ENCODE measurements around the gene NOL4L.
"Not testable (repeated sequence)": the region's sequence is repeated elsewhere in the genome, so short reads cannot be mapped to it uniquely, and the experiment has no call there.

Gene NOL4L

DNA sequence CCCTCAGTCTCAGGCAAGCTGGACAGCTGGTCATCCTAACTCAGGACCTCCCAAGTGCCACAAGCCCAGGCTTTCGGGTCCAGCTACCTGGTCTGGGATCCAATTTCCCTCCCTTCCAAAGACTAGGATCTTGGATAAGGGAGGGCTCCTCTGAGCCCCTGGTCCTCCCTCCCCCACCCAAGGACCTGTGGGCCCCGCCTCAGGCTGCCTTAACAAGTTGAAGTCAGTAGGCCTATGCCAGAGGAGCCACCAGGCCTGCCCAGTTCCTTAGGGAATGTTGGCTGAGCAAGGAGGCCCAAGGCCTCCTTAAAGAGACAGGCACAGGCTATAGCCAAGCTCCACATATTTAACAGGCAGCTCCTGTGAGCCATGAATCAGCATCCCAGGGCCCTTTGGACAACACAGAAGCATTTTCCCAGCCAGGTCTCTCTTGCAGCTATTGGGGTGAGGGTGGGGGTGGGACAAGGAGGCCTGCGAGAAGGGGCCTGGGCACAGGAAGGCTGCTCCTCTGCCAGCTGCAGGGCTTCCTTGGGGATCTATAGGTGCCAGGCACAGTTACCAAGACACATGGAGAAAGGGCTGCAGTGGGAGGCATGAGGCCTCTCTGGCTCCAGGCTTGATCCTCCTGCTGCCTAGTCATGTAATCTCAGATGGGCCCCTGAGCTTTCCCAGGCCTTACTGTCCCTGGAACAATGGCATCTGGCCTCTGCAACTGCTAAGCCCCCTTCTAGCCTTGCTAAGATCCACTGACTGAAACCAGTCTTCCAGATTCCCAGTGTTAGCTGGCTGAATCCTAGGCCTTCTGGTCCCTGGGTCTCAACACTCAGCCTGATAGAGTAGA lies 27.4 kb upstream of the NOL4L start:
- DNase-seq: no peak

DNA sequence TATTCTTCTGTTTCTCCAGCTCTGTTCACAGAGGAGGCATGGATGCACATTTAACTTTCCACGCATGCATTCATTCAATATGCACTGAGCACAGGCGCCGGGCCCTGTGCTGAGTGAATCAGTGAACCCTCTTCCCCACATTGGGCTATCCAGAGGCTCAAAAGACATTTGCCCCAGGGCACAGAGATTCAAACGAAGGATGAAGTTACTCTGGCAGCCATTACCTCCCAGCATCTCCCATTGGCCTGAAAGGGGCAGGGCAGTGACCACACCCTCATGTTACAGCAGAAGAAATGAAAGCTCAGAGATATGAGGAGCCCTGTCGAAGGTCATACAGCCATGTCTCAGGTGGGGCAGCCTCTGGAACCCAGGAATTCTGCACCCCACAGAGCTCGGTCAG lies 26.7 kb upstream of the NOL4L start:
- DNase-seq: no peak

DNA sequence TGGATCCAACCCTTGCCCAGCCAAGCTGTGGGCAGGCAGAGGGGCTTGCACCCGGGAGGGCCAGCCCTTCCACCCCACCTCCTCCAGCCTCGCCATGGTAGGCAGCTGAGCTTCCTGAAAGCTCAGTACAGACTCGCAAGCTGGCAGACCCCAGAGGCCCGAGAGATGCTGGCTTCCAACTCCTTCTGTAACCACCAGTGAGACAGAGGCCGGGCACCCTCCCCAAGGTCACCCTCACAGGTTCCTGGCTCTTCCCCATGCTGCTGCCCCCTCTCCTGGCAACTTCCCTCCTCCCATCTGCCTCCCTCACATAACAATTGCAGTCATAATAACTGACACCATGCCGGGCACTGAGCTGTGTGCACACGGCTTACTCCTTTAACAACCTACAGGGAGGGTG lies 26.2 kb upstream of the NOL4L start:
- DNase-seq: no peak

DNA sequence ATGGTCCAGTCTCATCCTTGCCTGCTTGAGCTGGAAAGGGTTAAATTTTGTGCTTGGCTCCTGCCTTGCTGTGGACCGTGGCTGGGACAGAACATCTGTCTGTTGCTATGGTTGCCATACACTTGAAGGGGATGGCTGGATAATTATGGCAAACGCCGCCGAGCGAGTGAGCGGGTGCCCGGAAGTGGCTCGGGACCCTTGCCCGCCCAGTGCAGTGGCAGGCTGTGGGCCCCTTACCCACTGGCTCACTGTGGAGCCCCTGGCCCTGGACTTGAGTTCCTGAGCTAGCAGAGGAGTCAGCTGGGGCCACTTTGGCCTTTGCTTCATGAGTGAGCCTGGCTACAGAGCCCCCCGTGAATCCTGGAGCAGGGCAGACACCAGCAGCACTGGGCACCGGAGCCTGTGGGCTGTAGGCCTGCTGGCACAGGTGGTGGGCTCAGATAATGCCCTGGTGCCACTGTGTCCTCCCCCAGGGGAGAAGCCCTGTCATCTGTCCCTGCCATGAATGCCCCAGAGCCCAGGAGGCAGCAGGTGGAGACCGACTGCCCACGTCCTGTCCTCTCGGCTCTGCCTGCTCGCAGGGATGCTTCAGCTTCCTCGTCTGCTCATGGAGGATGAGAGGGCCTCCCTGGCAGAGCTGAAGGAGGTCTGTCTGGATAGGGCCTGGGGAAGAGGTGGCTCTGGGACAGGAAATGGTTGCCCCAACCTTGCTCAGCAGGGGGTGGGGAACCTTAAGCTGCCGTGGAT lies 25.5 kb upstream of the NOL4L start:
- no peak for DNase-seq

DNA sequence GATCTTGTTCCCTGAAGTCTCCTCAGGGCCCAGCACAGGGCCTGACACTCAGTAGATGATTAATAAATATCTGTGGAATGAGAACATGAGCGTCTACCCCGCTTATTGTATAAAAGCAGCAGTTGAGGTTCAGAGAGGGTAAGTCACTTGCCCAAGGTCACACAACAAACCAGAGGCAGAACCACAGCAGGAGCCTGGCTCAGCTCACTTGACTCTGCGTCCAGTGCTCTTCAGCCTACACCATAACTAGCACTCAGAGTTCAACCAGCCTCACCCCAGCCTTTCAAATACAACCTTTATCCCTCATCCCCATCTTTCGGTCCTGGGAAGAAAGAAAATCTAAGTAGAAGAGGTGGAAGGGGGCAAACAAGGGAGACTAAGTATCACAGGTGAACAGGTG lies 24.9 kb upstream of the NOL4L start:
- no peak for DNase-seq

DNA sequence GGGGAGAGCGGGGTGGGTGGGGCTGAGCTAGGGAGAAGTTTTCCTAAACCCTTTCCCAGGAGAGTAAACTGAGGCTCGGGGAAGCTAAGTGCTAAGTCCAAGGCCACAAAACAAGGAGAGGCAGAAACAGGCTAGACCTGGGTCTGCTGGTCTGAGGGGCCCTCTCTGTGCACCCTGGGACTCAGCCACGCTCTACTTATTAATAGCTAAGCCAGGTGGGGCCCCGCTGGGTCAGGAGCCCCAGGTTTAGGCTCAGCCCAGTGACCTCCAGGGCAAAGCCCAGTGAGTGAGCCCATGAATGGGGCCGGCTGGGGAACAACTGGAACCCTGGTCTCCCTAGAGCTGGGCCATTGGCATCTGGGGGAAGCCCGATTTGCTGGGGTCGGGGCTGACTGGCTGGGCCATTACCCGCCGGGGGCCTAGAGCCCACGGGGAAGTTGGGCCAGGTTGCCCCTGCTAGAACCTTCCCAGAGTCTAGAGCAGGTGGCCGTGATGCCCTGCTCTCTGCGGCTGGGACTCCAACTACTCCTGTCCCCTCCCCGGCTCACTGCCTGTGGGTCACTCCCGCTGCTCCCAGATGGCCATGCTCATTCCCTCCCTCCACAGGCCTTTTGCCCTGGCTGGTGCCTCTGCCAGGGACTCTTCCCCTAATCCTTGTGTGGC lies 24.1 kb upstream of the NOL4L start:
- no peak for DNase-seq

DNA sequence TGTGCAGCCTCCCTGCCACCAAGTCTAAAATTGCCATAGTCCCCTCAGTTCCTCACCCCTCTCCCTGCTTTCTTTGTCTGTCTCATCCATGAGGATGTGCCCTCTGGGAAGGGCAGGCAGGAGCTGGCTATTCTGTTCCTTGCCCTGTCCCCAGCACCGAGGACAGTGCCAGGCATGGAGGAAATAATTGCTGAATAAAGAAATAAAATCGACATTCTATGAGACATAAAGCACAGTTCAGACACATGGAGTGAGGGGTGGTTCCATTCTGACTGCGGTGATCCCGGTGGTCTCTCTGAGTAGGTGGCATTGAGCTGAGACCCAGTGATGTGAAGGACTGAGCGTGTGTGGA lies 23.5 kb upstream of the NOL4L start:
- no peak for DNase-seq

DNA sequence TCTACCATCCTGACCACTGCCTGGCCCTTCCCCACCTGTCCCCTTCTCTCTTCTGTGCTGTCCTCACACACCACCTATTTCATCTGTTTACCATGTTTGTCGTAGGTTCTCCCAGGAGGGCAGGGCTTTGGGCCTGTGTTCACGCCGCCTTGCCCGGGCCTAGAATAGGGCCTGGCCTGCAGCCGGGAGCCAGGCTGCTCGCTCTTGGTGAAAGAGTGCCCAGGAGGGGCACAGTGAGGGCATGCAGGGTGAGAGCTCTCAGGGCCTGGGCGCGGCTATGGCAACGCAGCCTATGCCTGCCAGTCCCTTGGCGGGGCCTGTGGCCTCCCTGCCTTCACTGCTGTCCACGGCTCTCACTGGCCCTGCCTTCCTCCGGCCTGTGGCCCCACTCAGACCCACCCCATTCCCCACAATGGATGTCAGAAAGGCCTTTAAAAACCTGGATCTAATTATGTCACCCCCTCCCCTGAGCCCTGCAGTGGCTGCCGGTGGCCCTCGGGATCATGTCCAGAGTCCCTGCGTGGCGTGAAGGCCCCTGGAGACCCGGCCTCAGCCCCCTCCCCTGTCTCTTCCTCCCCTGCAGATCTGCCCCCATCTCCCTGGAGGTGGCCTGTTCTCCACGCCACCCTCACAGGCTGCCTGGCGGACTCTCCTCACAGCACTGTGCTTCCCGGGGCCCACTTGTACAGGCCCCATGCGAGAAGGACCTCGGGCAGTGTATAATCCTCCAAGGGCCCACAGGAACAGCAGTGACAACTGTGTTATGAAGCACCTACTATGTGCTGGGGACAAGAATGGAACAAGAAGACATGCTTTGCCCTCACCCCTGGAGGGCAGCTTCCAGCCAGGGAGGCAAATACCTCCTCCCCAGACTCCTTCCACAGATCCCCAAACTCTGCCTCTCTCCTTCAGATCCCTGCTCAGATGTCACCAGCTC lies 22.9 kb upstream of the NOL4L start:
- no peak for DNase-seq

DNA sequence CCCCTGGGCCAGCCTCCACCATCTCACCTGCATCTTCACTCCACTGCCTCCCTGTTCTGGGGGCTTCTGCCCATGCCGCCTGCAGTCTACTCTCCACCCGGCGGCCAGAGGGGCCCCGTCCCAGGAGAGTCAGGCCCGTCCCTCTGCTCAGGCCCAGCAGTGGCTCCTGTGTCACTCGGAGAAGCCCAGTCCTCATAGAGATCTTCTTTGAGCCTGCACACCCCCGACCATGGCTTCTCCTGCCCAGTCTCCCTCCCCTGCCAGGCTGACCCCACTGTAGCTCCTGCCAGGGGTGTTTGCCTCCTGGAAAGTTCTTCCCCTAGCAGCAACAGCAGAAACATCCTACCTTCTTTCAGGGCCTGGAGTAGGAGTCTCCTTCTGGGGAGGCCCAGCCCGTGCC lies 22.2 kb upstream of the NOL4L start:
- DNase-seq: no peak

DNA sequence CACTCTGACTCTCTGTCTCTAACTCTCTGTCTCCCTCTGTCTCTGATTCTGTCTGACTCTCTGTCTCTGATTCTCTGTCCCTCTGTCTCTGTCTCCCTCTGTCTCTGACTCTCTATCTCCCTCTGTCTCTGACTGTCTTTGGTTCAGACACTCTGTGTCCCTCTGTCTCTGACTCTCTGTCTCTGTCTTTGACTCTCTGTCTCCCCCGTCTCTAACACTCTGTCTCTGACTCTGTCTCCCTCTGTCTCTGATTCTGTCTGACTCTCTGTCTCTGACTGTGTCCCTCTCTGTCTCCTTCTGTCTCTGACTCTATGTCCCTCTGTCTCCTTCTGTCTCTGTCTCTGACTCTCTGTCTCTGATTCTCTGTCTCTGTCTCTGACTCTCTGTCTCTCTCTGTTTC lies 21.7 kb upstream of the NOL4L start:
- DNase-seq: no peak

DNA sequence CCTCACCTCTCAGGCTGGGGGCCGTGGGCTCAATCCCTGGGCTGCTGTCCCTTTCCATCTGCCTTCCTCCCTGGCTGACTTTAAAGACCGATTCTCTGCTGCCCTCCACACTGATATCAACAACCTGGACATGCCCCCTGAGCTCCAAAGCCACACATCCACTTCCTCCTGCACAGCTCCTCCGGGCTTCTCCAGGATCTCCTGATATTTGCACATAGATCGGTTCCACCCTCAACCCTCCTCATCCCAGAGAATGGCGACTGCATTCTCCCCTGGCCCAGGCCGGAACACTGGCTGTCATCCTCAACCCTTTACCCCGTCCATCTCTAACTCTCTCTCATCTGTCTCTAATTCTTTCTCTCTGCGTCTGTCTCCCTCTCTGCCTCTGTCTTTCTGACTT lies 21.0 kb upstream of the NOL4L start:
- no peak for DNase-seq

DNA sequence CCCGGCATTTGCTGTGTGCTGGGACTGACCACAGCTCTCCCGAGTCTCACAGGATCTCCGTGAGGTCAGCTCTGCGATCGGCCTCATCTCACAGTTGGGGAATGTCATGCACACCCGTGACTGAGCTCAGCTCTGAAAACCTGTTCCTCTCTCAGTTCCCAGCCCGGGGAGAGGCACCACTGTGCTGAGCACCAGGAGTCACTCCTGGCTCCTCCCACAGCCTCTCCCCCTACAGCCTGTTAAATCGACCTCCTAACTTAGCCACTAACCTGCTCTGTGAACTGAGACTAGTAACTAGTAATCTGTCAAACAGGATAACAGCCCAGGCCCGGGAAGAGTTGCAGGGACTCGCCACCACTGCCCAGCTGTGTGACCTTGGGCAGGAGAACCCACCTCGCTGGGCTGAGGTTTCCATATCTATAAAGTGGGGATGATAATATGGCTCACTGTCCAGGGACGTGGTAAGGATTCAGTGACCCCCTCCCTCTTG lies 20.1 kb upstream of the NOL4L start:
- no peak for DNase-seq

DNA sequence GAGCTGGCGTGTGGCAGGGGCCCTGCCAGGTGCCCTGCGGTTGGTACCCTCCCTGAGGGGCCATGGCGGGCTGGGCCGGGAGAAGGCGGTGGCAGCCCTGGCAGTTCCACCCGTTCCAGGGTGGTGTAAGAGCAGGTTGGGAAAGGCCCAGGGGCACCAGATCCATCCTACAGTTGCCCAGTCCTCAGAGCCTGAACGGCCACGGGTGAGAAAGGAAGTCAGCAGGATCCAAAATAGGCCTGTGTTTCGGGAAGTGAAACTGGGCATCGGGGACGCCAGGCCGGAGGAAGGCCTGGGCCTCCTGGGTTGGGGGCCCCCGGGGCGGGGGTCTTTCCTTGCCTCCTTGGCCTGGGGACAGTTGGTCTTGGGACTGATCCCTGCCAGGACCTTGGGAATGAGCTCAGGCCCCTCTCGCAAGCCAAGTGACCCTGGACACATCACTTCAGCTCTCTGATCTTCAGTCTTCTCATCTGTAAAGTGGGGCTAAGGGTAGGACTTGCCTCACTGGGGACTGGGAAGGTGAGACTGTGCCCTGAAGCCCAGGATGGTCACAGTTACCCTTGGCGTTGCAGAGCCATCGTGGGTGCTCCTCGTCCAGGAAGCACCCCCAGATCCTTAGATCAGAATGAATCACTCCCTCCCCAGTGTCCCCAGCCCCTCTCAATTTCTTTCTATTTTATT lies 18.1 kb upstream of the NOL4L start:
- DNase-seq: no peak

DNA sequence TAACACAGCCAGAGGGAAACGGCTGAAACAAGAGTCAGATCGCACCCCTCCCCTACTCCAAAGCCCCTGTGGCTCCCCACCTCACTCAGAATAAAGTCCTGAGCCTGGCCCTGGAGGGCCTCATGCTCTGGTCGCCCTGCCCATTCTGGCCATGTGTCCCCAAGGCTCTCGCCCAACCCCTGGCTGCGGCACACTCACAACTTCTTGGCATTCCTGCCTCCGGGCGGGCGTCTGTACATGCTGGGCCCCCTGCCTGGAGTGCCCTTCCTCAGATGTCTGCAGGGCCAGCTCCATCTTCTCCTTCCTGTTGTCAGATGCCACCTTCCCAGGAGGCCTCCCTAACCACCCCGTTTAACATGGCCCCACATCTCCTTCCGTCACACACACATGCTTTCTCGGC lies 17.1 kb upstream of the NOL4L start:
- DNase-seq: no peak

DNA sequence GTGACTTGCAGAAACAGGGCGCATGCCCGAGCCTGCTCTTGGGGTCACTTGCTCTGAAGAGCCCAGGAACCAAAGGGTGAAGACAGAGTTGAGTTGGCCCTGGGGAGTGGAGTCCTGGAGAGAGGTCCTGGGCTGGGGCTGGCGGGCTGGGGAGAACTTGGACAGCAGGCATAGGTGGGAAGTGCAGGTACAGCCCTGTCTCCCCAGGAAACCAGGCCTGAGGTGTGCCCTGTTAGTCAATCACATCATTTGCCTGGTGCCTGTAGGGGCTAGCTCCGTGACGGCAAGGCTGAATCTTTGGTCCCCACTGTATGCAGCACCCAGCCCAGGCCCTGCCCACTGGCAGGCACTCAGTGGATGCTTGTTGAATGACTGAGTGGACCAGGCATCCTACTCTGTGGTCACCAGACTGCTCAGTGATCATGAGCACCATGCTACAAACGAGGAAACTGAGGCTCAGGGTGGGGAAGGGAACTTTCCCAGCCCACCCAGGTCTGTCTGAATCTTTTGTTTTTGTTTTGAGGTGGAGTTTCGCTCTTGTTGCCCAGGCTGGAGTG lies 15.6 kb upstream of the NOL4L start:
- DNase-seq: no peak

DNA sequence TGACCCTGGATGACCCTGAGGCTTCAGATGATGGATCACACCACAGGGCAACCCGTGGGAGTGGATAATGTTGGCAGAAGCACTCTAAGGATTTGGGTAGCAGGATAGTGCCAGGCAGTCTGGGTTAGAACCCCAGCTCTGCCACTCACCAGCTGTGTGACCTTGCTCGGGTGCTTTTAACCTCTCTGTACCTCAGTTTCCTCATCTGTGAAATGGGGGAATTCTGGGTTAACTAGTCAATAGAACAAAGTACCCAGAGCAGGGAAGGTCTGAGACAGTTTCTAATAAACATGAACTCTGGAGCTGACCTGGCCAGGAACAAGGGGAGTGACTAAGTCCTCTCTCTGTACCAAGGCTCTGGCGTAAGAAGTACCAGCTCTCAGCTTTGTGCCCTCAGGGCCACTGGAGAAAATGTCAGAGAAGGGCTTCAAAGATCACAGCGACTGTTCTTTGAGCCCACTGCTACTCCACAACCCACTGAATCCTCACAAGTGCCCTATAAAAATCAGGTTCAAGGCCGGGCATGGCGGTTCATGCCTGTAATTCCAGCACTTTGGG lies 14.7 kb upstream of the NOL4L start:
- no peak for DNase-seq

DNA sequence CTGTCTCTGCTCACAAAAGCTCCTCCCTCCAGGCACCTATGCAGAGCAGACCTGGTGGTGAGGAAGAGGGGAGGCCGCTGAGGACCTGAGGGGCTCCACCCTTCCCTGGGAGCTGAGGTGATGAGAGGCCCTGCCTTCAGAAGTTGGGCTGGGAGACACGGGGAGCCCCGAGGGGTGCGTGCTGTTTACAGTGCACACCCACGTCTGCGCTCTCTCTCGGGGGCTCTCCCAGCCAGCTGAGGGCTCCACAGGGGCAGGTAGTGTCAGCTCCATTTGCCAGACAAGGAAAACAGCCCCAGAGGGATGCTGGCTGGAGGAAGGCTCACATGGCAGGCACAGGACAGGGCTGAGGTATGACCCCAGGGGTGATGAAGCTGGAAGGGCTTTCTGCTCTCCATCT lies 13.5 kb upstream of the NOL4L start:
- DNase-seq: no peak

DNA sequence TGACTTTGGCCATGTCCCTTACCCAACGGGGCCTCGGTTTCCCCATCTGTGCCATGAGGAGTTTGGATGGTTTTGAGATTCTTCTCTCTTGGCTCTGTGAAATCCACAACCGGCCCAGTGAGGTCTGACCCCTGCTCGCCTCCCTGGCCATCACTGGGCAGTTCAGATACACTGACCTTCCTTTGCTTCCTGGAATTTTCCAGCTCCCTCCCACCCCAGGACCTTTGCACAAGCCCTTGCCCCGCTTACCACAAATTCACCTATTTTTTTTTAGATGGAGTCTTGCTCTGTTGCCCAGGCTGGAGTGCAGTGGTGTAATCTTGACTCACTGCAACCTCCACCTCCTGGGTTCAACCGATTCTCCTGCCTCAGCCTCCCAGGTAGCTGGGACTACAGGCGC lies 12.6 kb upstream of the NOL4L start:
- DNase-seq: no peak

DNA sequence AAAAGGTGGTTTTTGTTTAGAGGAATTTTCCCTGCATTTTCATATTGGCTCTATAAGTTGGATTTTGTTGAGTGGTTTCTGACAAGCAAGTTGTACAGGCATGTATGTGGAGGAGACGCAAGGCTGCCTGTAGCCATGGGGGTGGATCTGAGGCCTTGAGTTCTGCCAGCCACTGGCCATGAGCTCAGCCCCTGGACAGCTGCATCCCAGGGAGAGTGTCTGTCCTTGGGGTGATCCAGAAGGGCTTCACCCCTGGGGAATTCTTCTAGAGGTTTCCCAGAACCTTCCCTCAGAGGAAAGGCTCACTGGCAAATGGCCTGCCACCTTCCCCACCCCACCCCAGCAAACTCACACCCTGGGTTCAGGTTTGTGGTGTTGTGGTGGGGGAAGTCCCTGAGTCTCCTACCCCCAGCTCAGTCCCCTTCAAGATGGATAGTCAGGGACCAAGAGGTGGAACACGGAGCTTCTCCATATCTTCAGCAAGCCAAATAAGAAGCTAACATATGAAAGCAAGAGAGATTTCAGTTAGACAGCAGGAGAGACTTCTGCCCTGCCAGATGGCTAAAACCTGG lies 11.6 kb upstream of the NOL4L start:
- DNase-seq: no peak

DNA sequence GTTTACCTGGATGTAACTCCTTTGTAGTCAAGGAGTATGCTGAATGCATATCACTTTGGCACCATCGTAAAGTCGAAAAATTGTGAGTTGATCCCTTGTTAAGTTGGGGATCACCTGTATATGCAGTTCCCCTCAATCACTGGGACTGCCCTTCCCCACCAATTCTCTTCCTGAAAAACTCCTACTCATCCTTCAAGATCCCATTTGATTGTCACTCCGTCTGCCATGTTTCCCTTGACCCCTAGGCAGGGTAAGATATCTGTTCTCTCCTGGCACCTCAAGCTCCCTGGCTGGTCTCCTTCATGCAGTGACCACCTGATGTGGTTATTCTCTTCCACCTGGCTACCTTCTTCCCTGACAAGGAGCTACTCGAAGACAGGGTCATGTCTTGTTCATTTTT lies 10.0 kb upstream of the NOL4L start:
- DNase-seq: no peak

DNA sequence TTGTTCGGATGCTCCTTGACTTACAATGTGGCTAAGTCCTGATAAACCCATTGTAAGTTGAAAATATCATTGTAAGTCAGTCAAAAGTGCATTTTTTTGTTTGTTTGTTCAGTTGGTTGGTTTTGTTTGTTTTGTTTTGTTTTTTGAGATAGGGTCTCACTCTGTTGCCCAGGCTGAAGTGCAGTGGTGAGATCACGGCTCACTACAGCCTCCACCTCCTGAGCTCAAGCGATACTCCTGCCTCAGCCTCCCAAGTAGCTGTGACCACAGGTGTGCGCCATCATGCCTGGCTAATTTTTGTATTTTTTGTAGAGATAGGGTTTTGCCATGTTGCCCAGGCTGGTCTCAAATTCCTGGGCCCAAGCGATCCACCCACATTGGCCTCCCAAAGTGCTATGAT lies 9.5 kb upstream of the NOL4L start:
- not testable (repeated sequence) for DNase-seq
